ENCODE results near the gene KLF14.
"Not testable (repeated sequence)": the region's sequence is repeated elsewhere in the genome, so short reads cannot be mapped to it uniquely, and the experiment has no call there.

KLF14 gene

GRCh38 chr7:130712416-130712815, 21.6 kb downstream of the KLF14 start:
- no peak for FAIRE-seq

- FAIRE-seq = no peak
Measured at GRCh38 chr7:130708766-130709165, 25.2 kb downstream of the KLF14 start.

GRCh38 chr7:130708001-130708400, 26.0 kb downstream of the KLF14 start:
- no peak for FAIRE-seq

- FAIRE-seq = no peak
Measured at GRCh38 chr7:130703851-130704250, 30.2 kb downstream of the KLF14 start.

GRCh38 chr7:130701650-130702049, 32.4 kb downstream of the KLF14 start:
- peak; percentile 8 for FAIRE-seq

- no peak for FAIRE-seq
Measured at GRCh38 chr7:130700760-130701159, 33.2 kb downstream of the KLF14 start.

- no peak for FAIRE-seq
Measured at GRCh38 chr7:130699686-130700085, 34.3 kb downstream of the KLF14 start.

- no peak for FAIRE-seq
Measured at GRCh38 chr7:130697820-130698219, 36.2 kb downstream of the KLF14 start.

- no peak for FAIRE-seq
Measured at GRCh38 chr7:130695840-130696239, 38.2 kb downstream of the KLF14 start.

- not testable (repeated sequence) for FAIRE-seq
Measured at GRCh38 chr7:130692396-130692795, 41.6 kb downstream of the KLF14 start.

GRCh38 chr7:130689683-130690082, 44.3 kb downstream of the KLF14 start:
- FAIRE-seq = no peak

GRCh38 chr7:130683026-130683425, 51.0 kb downstream of the KLF14 start:
- FAIRE-seq = no peak

Measured in G401.6 (cell line).